Activated T-cell treated with anti-CD3 and anti-CD28 coated beads, Interleukin-2, amount 50 U/mL, for 72 hours (primary cell): ENCODE results near the gene RAD51D. TPM values are rescaled to one million over a fixed set of nuclear protein-coding genes. Genes with fewer than 3 reads are reported as not detected.

ENCODE experiments used
- ATAC-seq, 2 donors: fragments of 150-1000 bp; cut with Tn5 transposase; replicated peaks in 1 of 2; 2 replicates each; pipeline ENCODE4 v1.10.0; 2021; ENCODE audit warnings: moderate library complexity in 2 of 2, mild to moderate bottlenecking in 1 of 2
- DNase-seq, 2 donors: peaks; one replicate each; pipeline ENCODE4 v3.0.0; 2021 to 2022; ENCODE audit warnings: mixed read lengths in 1 of 2
- H3K27ac Mint-ChIP-seq: one replicate; pipeline ENCODE4 v1.8.0; 2022; ENCODE audit warnings: mild to moderate bottlenecking, moderate library complexity, mixed read lengths
- H3K27me3 Mint-ChIP-seq: one replicate; pipeline ENCODE4 v1.8.0; 2022; ENCODE audit warnings: low read depth, mixed read lengths
- H3K36me3 Mint-ChIP-seq, 2 donors: one replicate each; pipeline ENCODE4 v1.8.0; 2022; ENCODE audit warnings: mixed read lengths in 2 of 2, mild to moderate bottlenecking in 1 of 2; ENCODE audit not compliant: insufficient read depth in 2 of 2
- H3K4me1 Mint-ChIP-seq: one replicate; pipeline ENCODE4 v1.8.0; 2022; ENCODE audit warnings: low read depth, mixed read lengths
- H3K4me3 Mint-ChIP-seq, 2 donors: one replicate each; pipeline ENCODE4 v1.8.0; 2022; ENCODE audit warnings: mild to moderate bottlenecking in 2 of 2, mixed read lengths in 2 of 2, moderate library complexity in 2 of 2
- H3K9me3 Mint-ChIP-seq, 2 donors: one replicate each; pipeline ENCODE4 v1.8.0; 2022; ENCODE audit warnings: mixed read lengths in 2 of 2
- total RNA-seq, 2 donors: library from RNA; stranded (reverse); gene quantifications; one replicate each; pipeline ENCODE4 v1.2.3, GENCODE V29; 2022

The RAD51D gene
- total RNA-seq, 2 donors from 2014 or later: 35.3 to 44.5 TPM

GRCh38 chr17:35064516-35065215 lies 55.0 kb downstream of the RAD51D start:
- H3K27me3 Mint-ChIP-seq: no peaks in the 10 kb centered on the region
- peak overlapping the region; percentile 58 to 62 for H3K4me3 Mint-ChIP-seq
- H3K4me1 Mint-ChIP-seq: peaks cover 79% of the 10 kb centered on the region
- peaks cover 9 to 14% of the 10 kb centered on the region in 2 donors for H3K36me3 Mint-ChIP-seq
- H3K27ac Mint-ChIP-seq: peak overlapping the region; percentile 85
- DNase-seq (no peak), ATAC-seq (no peak)
- no peaks in the 10 kb centered on the region for H3K9me3 Mint-ChIP-seq

DNA sequence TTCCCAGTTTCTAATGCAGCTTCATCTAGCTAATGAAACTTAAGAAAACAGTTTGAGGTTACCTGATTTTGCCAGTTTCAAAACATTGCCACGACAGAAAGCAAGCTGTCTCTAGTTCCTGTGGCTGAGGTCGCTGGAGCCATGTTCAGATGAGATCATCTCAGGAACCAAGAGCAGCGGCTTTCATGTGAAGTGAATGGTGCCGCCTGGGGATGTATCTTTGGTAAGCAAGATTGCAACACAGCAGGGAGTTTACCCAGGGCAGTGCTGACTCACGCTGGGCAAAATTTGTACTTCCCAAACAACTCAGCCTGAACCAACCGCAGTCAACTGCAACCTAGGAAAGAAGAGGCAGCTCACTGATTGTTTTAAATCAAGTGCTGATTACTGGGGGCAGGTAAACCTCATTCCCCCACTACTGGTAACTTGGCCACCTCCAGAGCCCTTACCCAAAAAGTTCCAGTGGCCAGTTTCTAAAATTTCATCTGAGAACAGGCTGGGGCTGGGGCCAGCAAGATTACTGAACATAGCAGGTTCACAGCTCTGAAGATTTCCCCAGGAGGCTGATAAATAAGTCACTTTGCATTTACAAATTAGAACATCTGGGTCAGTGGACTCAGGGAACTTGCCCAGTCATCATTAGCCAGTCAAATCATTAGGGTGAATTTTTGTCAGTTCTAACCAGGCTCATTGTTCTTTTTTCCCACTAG lies 56.0 kb downstream of the RAD51D start, which contains the start of gene RFFL:
Gene RFFL, minus strand, starts transcription at position 194 of the 710 bp plus-strand sequence. CDS start 37,154 bp downstream, outside the sequence.
- H3K4me1 Mint-ChIP-seq: peaks cover 69% of the 10 kb centered on the region
- ATAC-seq: peak; percentile 98
- DNase-seq: peak; percentile 88 to 94
- peak within 1 kb of the TSS; percentile 58 to 62 for H3K4me3 Mint-ChIP-seq
- peaks cover 14 to 18% of the 10 kb centered on the region in 2 donors for H3K36me3 Mint-ChIP-seq
- no peaks in the 10 kb centered on the region for H3K27me3 Mint-ChIP-seq
- peak within 1 kb of the TSS; percentile 85 for H3K27ac Mint-ChIP-seq
- no peaks in the 10 kb centered on the region for H3K9me3 Mint-ChIP-seq

DNA sequence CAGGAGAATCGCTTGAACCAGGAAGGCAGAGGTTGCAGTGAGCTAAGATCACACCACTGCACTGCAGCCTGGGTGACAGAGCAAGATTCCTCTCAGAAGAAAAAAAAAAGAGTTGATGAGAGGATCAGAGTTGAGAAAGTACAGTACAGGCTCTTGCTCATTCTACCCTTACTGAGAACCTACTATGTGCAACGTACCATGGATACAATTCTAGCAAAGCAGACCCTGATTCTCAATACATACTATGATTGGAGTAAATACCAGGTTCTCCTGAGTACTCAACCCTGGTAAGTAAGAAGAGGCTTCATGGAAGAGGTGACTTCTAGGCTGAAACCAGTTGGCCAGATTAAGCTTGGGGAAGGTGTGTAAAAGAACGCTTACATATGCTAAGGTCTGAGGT lies 57.4 kb downstream of the RAD51D start:
- DNase-seq: no peak
- peaks cover 66% of the 10 kb centered on the region for H3K4me1 Mint-ChIP-seq

DNA sequence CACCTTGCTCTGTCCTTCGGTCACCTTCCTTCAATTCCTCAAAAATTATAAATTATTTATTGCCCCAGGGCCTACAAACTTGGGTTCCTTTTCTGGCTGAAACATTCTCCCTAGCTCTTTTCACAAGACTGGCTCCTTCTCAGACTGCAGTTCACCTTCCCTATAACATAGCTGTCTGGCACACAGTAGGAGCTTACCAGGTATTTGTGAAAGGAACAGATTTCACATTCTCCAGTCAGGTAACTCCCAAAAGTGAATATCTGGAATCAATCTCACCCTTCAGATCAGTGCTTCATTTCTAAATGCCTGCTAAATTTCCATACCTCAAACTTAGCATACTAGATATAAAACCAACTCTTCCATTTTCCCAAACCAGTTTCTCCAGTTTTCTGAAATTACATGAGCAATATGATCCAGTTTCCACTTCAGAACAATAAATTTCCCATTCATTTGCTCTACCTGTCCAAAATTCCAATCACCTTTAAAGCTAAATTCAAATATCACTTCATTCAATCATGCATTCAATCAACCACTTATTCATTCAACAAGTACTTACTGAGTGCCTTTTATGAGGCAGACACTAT lies 62.2 kb downstream of the RAD51D start:
- peaks cover 52% of the 10 kb centered on the region for H3K4me1 Mint-ChIP-seq
- ATAC-seq (no peak), DNase-seq (no peak)
- H3K9me3 Mint-ChIP-seq: no peaks in the 10 kb centered on the region
- peak overlapping the region; percentile 78 for H3K27ac Mint-ChIP-seq
- no peaks in the 10 kb centered on the region for H3K27me3 Mint-ChIP-seq
- peaks cover 13 to 20% of the 10 kb centered on the region in 2 donors for H3K36me3 Mint-ChIP-seq
- no peak overlapping the region for H3K4me3 Mint-ChIP-seq

More for the DNA sequence above, 57.4 kb downstream of the RAD51D start:
- peak overlapping the region; percentile 26 for H3K27ac Mint-ChIP-seq
- no peak for ATAC-seq
- no peaks in the 10 kb centered on the region for H3K27me3 Mint-ChIP-seq
- H3K4me3 Mint-ChIP-seq: peak overlapping the region; percentile 25 to 55
- peaks cover 16 to 23% of the 10 kb centered on the region in 2 donors for H3K36me3 Mint-ChIP-seq
- no peaks in the 10 kb centered on the region for H3K9me3 Mint-ChIP-seq

DNA sequence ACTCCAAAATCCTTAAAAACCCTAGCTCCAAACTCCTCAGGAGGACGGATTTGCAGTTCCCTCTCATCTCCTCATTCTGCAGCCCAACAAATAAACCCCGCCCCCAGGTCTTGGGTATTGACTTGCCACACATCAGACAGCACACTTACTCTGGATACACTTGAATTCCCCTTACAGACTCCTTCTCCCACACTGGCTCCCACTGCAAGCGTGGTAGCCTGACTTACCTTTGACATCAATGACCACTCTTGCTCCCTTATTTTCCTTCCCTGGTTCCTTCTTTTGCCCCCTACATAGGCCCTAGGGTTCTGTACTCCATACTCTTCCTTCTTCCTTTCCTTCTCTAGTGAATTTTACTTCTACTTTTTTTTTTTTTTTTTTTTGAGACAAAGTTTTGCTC lies 63.6 kb downstream of the RAD51D start:
- Mint-ChIP-seq H3K9me3 (no peaks in the 10 kb centered on the region), H3K36me3 (peaks cover 12 to 18% of the 10 kb centered on the region in 2 donors), H3K4me3 (no peak overlapping the region), H3K27me3 (no peaks in the 10 kb centered on the region), H3K4me1 (peaks cover 59% of the 10 kb centered on the region), H3K27ac (no peak overlapping the region)
- DNase-seq: no peak
- no peak for ATAC-seq

GRCh38 chr17:35053204-35053603 lies 66.5 kb downstream of the RAD51D start:
- H3K27ac Mint-ChIP-seq: peak overlapping the region; percentile 96
- peaks cover 5 to 11% of the 10 kb centered on the region in 2 donors for H3K36me3 Mint-ChIP-seq
- no peak for ATAC-seq
- peaks cover 75% of the 10 kb centered on the region for H3K4me1 Mint-ChIP-seq
- DNase-seq: no peak
- no peak overlapping the region for H3K4me3 Mint-ChIP-seq
- no peaks in the 10 kb centered on the region for H3K9me3 Mint-ChIP-seq
- H3K27me3 Mint-ChIP-seq: no peaks in the 10 kb centered on the region

DNA sequence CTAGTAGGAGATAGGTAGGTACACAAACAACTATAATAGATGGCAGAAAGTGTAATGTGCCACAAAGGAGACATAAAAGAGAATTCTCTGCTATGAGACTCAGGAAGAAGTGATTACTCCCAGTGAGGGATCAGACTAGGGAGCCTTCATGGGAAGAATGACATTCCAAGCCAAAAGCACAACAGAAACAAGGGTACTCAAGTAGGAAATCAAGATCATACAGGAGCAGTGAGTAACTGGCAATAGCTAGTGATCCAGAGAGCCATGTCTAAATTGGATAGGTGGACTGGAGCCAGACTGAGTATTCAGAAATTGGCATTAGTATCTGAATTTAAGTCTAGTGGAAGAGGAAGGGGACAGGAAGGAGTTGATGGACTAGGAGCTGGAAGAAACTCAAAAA lies 66.9 kb downstream of the RAD51D start:
- Mint-ChIP-seq H3K9me3 (no peaks in the 10 kb centered on the region), H3K4me3 (peak overlapping the region in 1 of 2 donors; percentile 92), H3K27me3 (no peaks in the 10 kb centered on the region), H3K27ac (peak overlapping the region; percentile 96), H3K36me3 (peaks cover 5 to 10% of the 10 kb centered on the region in 2 donors), H3K4me1 (peaks cover 75% of the 10 kb centered on the region)
- ATAC-seq: no peak
- DNase-seq: no peak

DNA sequence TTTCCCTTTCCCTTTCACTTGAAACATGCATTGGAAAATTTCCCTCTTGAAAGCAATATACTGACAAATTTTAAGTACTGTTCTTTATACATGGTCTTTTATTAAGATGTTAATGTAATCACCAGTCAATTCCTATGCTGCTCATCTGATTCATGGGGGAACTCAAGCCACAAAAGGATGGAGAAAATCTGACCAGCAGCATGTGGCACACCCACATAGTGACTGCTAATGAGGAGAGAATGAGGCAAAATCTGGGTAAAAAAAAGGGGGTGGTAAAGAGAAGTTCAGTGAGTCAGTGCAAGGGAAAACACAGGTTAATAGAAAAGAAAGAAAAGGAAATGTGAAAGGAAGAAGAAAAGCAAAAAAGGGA lies 67.4 kb downstream of the RAD51D start:
- Mint-ChIP-seq H3K36me3 (peaks cover 3 to 6% of the 10 kb centered on the region in 2 donors), H3K4me3 (peak overlapping the region; percentile 72 to 92), H3K27me3 (no peaks in the 10 kb centered on the region), H3K9me3 (no peaks in the 10 kb centered on the region), H3K27ac (peak overlapping the region; percentile 96), H3K4me1 (peaks cover 73% of the 10 kb centered on the region)
- peak in 1 of 2 donors; percentile 10 for ATAC-seq
- DNase-seq: no peak

DNA sequence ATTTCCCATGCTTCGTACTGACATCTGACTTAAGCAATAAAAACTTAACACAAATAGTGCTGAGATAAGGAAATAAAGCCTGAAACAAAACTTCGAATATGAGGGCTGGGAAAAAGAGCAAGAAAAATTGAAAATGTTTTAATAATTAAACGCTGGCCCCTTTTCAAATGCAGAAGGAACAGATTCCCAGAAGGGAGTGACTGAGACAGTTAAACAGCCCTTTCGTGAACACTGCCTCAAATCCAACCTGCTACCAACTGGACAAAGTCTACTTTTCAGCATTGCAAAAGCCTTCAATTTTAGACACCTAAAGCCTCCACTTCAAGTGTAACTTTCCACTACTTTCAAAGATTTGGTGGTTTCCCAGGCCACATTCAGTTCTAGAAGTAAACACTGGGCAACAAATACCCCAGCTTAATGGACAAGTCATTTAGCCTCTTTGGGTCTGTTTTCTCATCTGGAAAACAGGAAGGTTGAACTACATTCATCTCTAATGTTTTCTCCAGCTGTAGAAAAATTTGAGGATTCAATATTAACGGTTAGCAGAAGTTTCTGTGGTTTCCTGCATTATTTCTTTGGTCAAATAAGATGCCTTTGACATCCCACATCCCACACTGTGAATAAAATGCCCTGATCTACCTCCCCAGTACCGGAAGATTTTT lies 68.0 kb downstream of the RAD51D start:
- Mint-ChIP-seq H3K4me1 (peaks cover 77% of the 10 kb centered on the region), H3K27ac (peak overlapping the region; percentile 96), H3K4me3 (peak overlapping the region; percentile 72 to 92), H3K36me3 (peaks cover 3 to 6% of the 10 kb centered on the region in 2 donors), H3K9me3 (no peaks in the 10 kb centered on the region), H3K27me3 (no peaks in the 10 kb centered on the region)
- DNase-seq: no peak
- ATAC-seq: peak; percentile 30 to 49

GRCh38 chr17:35051183-35051578 lies 68.5 kb downstream of the RAD51D start:
- Mint-ChIP-seq H3K27ac (peak overlapping the region; percentile 96), H3K9me3 (no peaks in the 10 kb centered on the region), H3K4me1 (peaks cover 78% of the 10 kb centered on the region), H3K27me3 (no peaks in the 10 kb centered on the region), H3K36me3 (peaks cover 3 to 4% of the 10 kb centered on the region in 2 donors), H3K4me3 (peak overlapping the region; percentile 72 to 92)
- ATAC-seq: peak; percentile 52 to 56
- peak; percentile 14 to 33 for DNase-seq

DNA sequence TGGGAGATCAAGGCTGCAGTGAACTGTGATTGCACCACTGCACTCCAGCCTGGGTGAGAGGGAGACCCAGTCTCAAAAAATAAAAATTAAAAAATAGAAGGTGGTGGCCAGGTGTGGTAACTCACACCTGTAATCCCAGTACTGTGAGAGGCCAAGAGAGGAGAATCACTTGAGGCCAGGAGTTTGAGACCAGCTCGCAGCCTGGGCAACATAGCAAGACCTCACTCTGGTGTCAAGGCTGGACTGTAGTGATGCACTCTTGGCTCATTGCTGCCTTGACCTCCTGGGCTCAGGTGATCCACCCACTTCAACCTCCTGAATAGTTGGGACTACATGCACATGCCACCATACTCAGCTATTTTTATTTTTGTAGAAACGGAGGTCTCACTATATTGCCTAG lies 69.5 kb downstream of the RAD51D start:
- Mint-ChIP-seq H3K4me1 (peaks cover 82% of the 10 kb centered on the region), H3K9me3 (no peaks in the 10 kb centered on the region), H3K27me3 (no peaks in the 10 kb centered on the region), H3K4me3 (peak overlapping the region in 1 of 2 donors; percentile 22), H3K27ac (peak overlapping the region; percentile 47), H3K36me3 (peaks cover 3 to 4% of the 10 kb centered on the region in 2 donors)
- ATAC-seq (no peak), DNase-seq (no peak)

DNA sequence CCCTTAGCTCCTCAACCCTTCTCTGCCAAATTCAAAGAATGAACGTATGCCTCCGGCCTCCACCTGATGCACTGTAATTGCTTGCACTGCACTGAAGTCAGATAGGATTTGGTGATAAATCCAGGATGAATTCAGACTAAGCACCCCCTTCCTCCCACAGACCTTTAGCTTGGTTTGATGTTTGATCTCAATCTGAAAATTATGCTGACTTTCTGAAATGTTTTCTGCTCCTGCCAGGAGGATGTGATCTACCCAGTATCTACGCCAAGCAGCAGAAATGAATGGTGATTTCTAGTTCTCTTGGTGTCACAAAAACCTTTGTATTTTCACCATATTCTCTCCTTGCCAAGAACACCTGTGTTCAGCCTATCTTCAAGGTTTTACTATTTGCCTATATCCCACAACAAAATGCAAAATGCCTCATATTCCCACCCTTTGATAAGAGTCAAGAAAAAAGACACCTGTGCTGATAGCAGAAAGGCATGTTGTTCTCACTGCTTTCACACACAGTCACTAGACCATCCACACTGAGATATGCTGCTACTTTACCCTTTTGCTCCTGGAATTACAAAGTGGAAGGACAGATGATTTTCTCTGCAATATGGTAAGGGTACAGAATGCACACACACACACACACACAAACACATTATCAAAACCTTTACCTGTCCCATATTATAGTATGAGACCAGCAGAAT lies 70.8 kb downstream of the RAD51D start:
- H3K4me3 Mint-ChIP-seq: peak overlapping the region; percentile 53 to 61
- peaks cover 87% of the 10 kb centered on the region for H3K4me1 Mint-ChIP-seq
- H3K36me3 Mint-ChIP-seq: peaks cover 3 to 4% of the 10 kb centered on the region in 2 donors
- H3K9me3 Mint-ChIP-seq: no peaks in the 10 kb centered on the region
- H3K27me3 Mint-ChIP-seq: no peaks in the 10 kb centered on the region
- ATAC-seq (no peak), DNase-seq (no peak)
- peak overlapping the region; percentile 66 for H3K27ac Mint-ChIP-seq
